Hepatic stellate cell (primary cell): ENCODE data around the gene KIAA1217.
A peak's percentile ranks its signal among the peaks of the same experiment; 100 is the strongest.

Experiments used
- DNase-seq: peaks from one replicate; pipeline ENCODE4 v3.0.0; 2011; ENCODE audit warnings: low spot score

The KIAA1217 gene

GRCh38 chr10:24209946-24210491 lies 1.1 kb downstream of the KIAA1217 start:
- DNase-seq: peak; percentile 57

DNA sequence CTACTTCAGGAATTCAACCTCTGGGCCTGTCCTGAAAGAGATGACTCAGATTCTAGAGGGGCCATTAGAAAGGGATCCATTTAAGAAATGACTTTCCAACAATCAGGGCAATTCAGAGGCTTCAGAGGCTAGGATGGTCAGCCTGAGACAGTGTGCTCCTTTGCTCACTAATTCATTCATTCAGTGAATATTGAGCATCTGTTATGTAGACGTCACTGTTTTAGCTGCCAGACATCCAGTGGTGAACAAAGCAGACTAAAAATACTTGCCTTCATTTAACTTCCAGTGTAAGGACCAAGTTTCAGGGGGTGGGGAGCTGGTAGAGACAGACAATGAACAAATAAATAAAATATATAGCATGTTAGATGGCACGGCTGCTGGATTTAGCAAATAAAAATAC lies 1.6 kb downstream of the KIAA1217 start:
- no peak for DNase-seq

DNA sequence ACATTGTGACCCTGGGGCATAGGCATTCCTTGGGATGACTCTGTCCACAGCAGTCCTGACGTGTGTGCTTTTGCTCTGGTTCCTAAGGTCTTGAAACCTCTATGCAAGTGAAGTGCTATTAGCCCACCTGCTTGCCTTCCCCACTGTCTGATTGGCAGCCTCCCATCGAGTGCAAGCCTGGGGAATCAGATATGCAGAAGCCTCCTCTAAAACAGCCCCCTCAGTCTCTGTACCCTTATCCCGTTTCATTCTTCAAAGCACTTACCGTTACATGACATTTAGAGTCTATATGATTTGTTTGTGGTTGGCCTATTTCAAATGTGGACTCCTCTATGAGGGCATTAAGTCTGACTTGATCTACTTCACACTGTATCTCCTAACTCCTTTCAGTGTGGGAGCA lies 4.3 kb downstream of the KIAA1217 start:
- no peak for DNase-seq

DNA sequence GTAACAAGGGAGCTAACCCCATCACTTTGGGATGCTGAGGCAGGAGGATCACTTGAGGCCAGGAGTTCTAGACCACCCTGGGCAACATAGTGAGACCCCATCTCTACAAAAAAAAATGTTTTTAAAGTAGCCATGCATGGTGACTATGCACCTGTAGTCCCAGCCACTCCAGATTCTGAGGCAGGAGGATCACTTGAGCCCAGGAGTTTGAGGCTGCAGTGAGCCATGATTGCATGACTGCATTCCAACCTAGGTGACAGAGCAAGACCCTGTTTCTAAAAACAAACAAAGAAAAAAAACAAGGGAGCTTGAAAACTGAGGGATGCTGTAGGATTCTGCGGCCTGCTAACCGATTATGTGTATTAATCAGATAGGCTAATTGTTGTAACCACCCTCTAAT lies 4.9 kb downstream of the KIAA1217 start:
- no peak for DNase-seq

GRCh38 chr10:24214762-24215161 lies 5.8 kb downstream of the KIAA1217 start:
- no peak for DNase-seq

- DNase-seq: no peak
These were observed 6.3 kb downstream of the KIAA1217 start for GRCh38 chr10:24215196-24215595.

- DNase-seq: no peak
These were observed 6.7 kb downstream of the KIAA1217 start for GRCh38 chr10:24215603-24216002.

GRCh38 chr10:24219963-24220362 lies 11.0 kb downstream of the KIAA1217 start:
- no peak for DNase-seq

GRCh38 chr10:24223341-24223740 lies 14.4 kb downstream of the KIAA1217 start:
- no peak for DNase-seq

- DNase-seq: no peak
These were observed 15.0 kb downstream of the KIAA1217 start for GRCh38 chr10:24223953-24224352.

DNA sequence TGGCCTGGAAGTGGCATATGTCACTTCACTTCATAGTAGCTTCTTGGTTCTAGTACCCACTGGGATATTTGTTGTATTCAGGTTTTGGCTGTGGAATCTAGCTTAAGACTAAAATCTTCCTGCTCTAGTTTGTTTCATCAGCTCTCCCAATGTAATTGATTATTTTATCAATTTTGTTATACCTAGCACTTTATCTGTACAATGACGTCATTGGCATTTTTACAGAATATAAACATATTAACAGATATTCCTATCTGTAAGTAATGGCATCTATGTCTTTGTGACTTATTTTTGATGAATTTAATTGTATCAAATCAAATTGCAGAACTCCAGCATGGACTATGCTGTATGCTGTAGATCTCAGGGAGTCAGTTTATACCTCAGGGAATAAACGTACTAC lies 19.7 kb downstream of the KIAA1217 start:
- no peak for DNase-seq

DNA sequence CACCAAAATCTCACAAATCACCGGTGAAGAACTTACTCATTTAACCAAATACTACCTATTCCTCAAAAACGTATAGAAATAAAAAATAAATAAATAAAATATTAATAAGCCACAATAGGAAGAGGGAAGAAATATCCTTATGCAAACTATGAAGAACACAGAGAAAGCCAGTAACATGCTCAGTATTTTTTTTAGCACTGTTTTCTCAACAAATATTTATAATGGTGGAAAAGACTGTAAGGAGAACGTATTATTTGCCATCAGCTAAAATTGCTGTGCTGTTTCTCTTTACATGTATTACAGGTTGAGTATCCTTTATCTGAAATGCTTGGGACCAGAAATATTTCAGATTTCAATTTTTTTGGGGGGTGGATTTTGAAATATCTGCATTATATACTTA lies 21.0 kb downstream of the KIAA1217 start:
- no peak for DNase-seq

- no peak for DNase-seq
These were observed 22.3 kb downstream of the KIAA1217 start for GRCh38 chr10:24231200-24231599.

DNA sequence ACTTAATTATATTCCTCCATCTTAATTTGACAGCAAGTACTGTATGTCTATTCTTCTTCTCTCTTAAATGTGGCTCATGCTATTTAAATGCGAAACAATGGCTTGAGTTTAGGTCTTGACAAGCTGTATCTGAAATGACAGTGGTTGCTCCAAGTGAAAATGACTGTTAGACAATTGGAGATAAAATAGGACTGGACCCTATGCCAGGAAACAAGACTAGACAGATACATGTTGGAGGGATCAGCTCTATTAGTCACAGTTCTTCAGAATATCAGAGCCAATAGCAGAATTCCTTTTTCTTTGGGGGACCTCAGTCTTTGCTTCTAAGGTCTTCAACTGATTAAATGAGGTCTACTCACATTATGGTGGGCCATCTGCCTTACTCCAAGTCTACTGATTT lies 25.8 kb downstream of the KIAA1217 start:
- no peak for DNase-seq

- DNase-seq: no peak
These were observed 26.5 kb downstream of the KIAA1217 start for GRCh38 chr10:24235471-24235870.

- no peak for DNase-seq
These were observed 29.0 kb downstream of the KIAA1217 start for GRCh38 chr10:24237801-24238395.

GRCh38 chr10:24238519-24239247 lies 29.7 kb downstream of the KIAA1217 start:
- DNase-seq: no peak

- no peak for DNase-seq
These were observed 30.5 kb downstream of the KIAA1217 start for GRCh38 chr10:24239289-24240040.

GRCh38 chr10:24240041-24240751 lies 31.3 kb downstream of the KIAA1217 start:
- no peak for DNase-seq

- DNase-seq: no peak
These were observed 32.6 kb downstream of the KIAA1217 start for GRCh38 chr10:24241536-24242040.

- DNase-seq: no peak
These were observed 33.6 kb downstream of the KIAA1217 start for GRCh38 chr10:24242562-24242961.

DNA sequence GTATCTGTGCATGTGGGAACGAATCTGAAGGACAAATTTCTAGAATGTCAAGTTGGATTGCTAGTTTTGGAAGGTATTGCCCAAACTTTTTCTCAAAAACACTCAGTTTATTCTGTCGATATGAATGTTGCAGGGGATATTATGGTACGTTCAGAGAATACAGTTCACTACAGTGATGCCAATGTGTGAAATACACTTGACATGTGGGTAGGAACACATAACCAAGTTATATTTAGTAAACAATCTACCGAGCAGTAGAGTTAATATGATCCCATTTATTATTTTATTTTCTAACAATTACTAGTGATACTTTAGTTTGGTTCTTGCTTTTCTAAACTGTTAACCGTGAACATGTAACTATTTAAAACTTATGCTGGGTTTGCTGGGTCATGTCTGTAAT lies 37.4 kb downstream of the KIAA1217 start:
- DNase-seq: no peak
